HAP-1 (cell line): ENCODE results near the gene RICTOR.

Experiments
- DNase-seq, 2 experiments: peaks; one replicate each; pipeline ENCODE4 v3.0.0-alpha.2; 2016 to 2020; ENCODE audit warnings: low spot score in 2 of 2
- H3K27me3 ChIP-seq: fragments of 250-450 bp; sonication (Bioruptor Pico); 2 replicates; pipeline ENCODE4 v1.5.1; 2020; ENCODE audit warnings: low read depth, mild to moderate bottlenecking, moderate library complexity
- H3K36me3 ChIP-seq: fragments of 250-450 bp; sonication (Bioruptor Pico); replicated peaks from 2 replicates; pipeline ENCODE4 v1.5.1; 2020; ENCODE audit warnings: mild to moderate bottlenecking
- H3K4me1 ChIP-seq: fragments of 250-450 bp; sonication (Bioruptor Pico); 2 replicates; pipeline ENCODE4 v1.5.1; 2020; ENCODE audit warnings: mild to moderate bottlenecking
- H3K4me3 ChIP-seq: fragments of 250-450 bp; sonication (Bioruptor Pico); 2 replicates; pipeline ENCODE4 v1.5.1; 2020; ENCODE audit warnings: mild to moderate bottlenecking, moderate library complexity
- H3K9me3 ChIP-seq: fragments of 250-450 bp; sonication (Bioruptor Pico); 2 replicates; pipeline ENCODE4 v1.5.1; 2020; ENCODE audit warnings: mild to moderate bottlenecking, moderate library complexity
- in situ Hi-C: fragments of 300-500 bp; cut with MboI; formaldehyde crosslinking; loops from 3 replicates; pipeline ENCODE4 v1.14.3; 2020; ENCODE audit warnings: low sequenced_read_pairs, inconsistent platforms, mixed read lengths

RICTOR gene

GRCh38 chr5:38941912-38942311 is 132.3 kb downstream of the RICTOR start:
- Histone ChIP-seq H3K36me3 (peaks cover 16% of the 10 kb centered on the region), H3K4me3 (no peak overlapping the region), H3K4me1 (peaks cover 6% of the 10 kb centered on the region), H3K9me3 (no peaks in the 10 kb centered on the region), H3K27me3 (no peaks in the 10 kb centered on the region)
- no peak for DNase-seq
- in situ Hi-C loops: no loop called here

GRCh38 chr5:38940230-38940858 is 133.9 kb downstream of the RICTOR start:
- Histone ChIP-seq H3K9me3 (no peaks in the 10 kb centered on the region), H3K4me3 (no peak overlapping the region), H3K36me3 (peaks cover 13% of the 10 kb centered on the region), H3K27me3 (no peaks in the 10 kb centered on the region), H3K4me1 (peaks cover 6% of the 10 kb centered on the region)
- in situ Hi-C loops: no loop called here
- DNase-seq: no peak

- 0 out of 2 replicates have a peak, but pooled peaks cover 6% of the 10 kb centered on the region for H3K36me3 ChIP-seq
- no peaks in the 10 kb centered on the region for H3K9me3 ChIP-seq
- in situ Hi-C loops: no loop called here
- no peaks in the 10 kb centered on the region for H3K27me3 ChIP-seq
- peaks cover 6% of the 10 kb centered on the region for H3K4me1 ChIP-seq
- H3K4me3 ChIP-seq: no peak overlapping the region
- DNase-seq: no peak
Measured at GRCh38 chr5:38938973-38939372, 135.2 kb downstream of the RICTOR start.

- 0 out of 2 replicates have a peak, but pooled peaks cover 6% of the 10 kb centered on the region for H3K36me3 ChIP-seq
- no peak overlapping the region for H3K4me3 ChIP-seq
- no peaks in the 10 kb centered on the region for H3K9me3 ChIP-seq
- in situ Hi-C loops: no loop called here
- no peak for DNase-seq
- no peaks in the 10 kb centered on the region for H3K27me3 ChIP-seq
- H3K4me1 ChIP-seq: peaks cover 6% of the 10 kb centered on the region
Measured at GRCh38 chr5:38938424-38938823, 135.8 kb downstream of the RICTOR start.

GRCh38 chr5:38936269-38936668 is 137.9 kb downstream of the RICTOR start:
- DNase-seq: no peak
- Histone ChIP-seq H3K4me3 (no peak overlapping the region), H3K36me3 (no peaks in the 10 kb centered on the region), H3K4me1 (peaks cover 6% of the 10 kb centered on the region), H3K27me3 (no peaks in the 10 kb centered on the region), H3K9me3 (no peaks in the 10 kb centered on the region)
- in situ Hi-C loops: no loop called here

GRCh38 chr5:38935437-38935836 is 138.8 kb downstream of the RICTOR start:
- Histone ChIP-seq H3K36me3 (no peaks in the 10 kb centered on the region), H3K4me1 (peaks cover 4% of the 10 kb centered on the region), H3K4me3 (no peak overlapping the region), H3K27me3 (no peaks in the 10 kb centered on the region), H3K9me3 (no peaks in the 10 kb centered on the region)
- in situ Hi-C loops: no loop called here
- no peak for DNase-seq

GRCh38 chr5:38932854-38933408 is 141.3 kb downstream of the RICTOR start:
- H3K9me3 ChIP-seq: no peaks in the 10 kb centered on the region
- H3K4me3 ChIP-seq: no peak overlapping the region
- no peak for DNase-seq
- no peaks in the 10 kb centered on the region for H3K27me3 ChIP-seq
- no peaks in the 10 kb centered on the region for H3K36me3 ChIP-seq
- no peaks in the 10 kb centered on the region for H3K4me1 ChIP-seq
- in situ Hi-C loops: no loop called here

GRCh38 chr5:38931731-38932130 is 142.5 kb downstream of the RICTOR start:
- H3K27me3 ChIP-seq: no peaks in the 10 kb centered on the region
- DNase-seq: no peak
- H3K9me3 ChIP-seq: no peaks in the 10 kb centered on the region
- H3K36me3 ChIP-seq: no peaks in the 10 kb centered on the region
- H3K4me3 ChIP-seq: no peak overlapping the region
- H3K4me1 ChIP-seq: no peaks in the 10 kb centered on the region
- in situ Hi-C loops: no loop called here

- no peaks in the 10 kb centered on the region for H3K36me3 ChIP-seq
- H3K27me3 ChIP-seq: no peaks in the 10 kb centered on the region
- in situ Hi-C loops: loop anchor here (10.0 kb wide), 1 partner anchor 95 kb away; no protein-coding TSS in a partner anchor
- H3K4me3 ChIP-seq: no peak overlapping the region
- DNase-seq: no peak
- H3K4me1 ChIP-seq: no peaks in the 10 kb centered on the region
- H3K9me3 ChIP-seq: no peaks in the 10 kb centered on the region
Measured at GRCh38 chr5:38929838-38930237, 144.4 kb downstream of the RICTOR start.

- H3K36me3 ChIP-seq: no peaks in the 10 kb centered on the region
Measured at GRCh38 chr5:38927470-38927869, 146.7 kb downstream of the RICTOR start.

GRCh38 chr5:38926121-38926520 is 148.1 kb downstream of the RICTOR start:
- DNase-seq: no peak
- Histone ChIP-seq H3K9me3 (no peaks in the 10 kb centered on the region), H3K27me3 (no peaks in the 10 kb centered on the region), H3K4me1 (no peaks in the 10 kb centered on the region), H3K36me3 (no peaks in the 10 kb centered on the region), H3K4me3 (no peak overlapping the region)
- in situ Hi-C loops: loop anchor here (10.0 kb wide), 1 partner anchor 91 kb away; no protein-coding TSS in a partner anchor

More at GRCh38 chr5:38927470-38927869, 146.7 kb downstream of the RICTOR start:
- DNase-seq: no peak
- Histone ChIP-seq H3K4me3 (no peak overlapping the region), H3K4me1 (no peaks in the 10 kb centered on the region), H3K27me3 (no peaks in the 10 kb centered on the region), H3K9me3 (no peaks in the 10 kb centered on the region)
- in situ Hi-C loops: loop anchor here (10.0 kb wide), 1 partner anchor 93 kb away; no protein-coding TSS in a partner anchor

GRCh38 chr5:38925154-38925925 is 148.9 kb downstream of the RICTOR start:
- H3K36me3 ChIP-seq: no peaks in the 10 kb centered on the region
- H3K4me3 ChIP-seq: no peak overlapping the region
- H3K27me3 ChIP-seq: no peaks in the 10 kb centered on the region
- no peaks in the 10 kb centered on the region for H3K9me3 ChIP-seq
- no peaks in the 10 kb centered on the region for H3K4me1 ChIP-seq
- DNase-seq: no peak
- in situ Hi-C loops: loop anchor here (10.0 kb wide), 1 partner anchor 91 kb away; no protein-coding TSS in a partner anchor

- no peaks in the 10 kb centered on the region for H3K27me3 ChIP-seq
- H3K4me1 ChIP-seq: no peaks in the 10 kb centered on the region
- in situ Hi-C loops: loop anchor here (10.0 kb wide), 1 partner anchor 89 kb away; no protein-coding TSS in a partner anchor
- H3K4me3 ChIP-seq: no peak overlapping the region
- no peaks in the 10 kb centered on the region for H3K36me3 ChIP-seq
- DNase-seq: no peak
- no peaks in the 10 kb centered on the region for H3K9me3 ChIP-seq
Measured at GRCh38 chr5:38923661-38924451, 150.3 kb downstream of the RICTOR start.
